Lung microvascular endothelial cell (primary cell): ENCODE results near the gene GALR3. TPM values are rescaled to one million over a fixed set of nuclear protein-coding genes. Genes with fewer than 3 reads are reported as not detected.

Experiments used
- DNase-seq, 2 donors: peaks; one replicate each; pipeline versions ENCODE4 v3.0.0 to v3.0.0-alpha.2; 2010; ENCODE audit warnings: low read depth in 2 of 2
- total RNA-seq: library from RNA; depleted of rRNA; stranded (reverse); fragments of >200 nt; gene quantifications from 2 replicates; pipeline ENCODE4 v1.2.1, GENCODE V29; 2014

The GALR3 gene
- total RNA-seq, 1 donor from 2014 or later: not detected

- no peak for DNase-seq
Observed at GRCh38 chr22:37822079-37822833, 926 bp upstream of the GALR3 start.

GRCh38 chr22:37824674-37825641 is 1.8 kb downstream of the GALR3 start:
- peak; percentile 62 to 79 for DNase-seq

DNA sequence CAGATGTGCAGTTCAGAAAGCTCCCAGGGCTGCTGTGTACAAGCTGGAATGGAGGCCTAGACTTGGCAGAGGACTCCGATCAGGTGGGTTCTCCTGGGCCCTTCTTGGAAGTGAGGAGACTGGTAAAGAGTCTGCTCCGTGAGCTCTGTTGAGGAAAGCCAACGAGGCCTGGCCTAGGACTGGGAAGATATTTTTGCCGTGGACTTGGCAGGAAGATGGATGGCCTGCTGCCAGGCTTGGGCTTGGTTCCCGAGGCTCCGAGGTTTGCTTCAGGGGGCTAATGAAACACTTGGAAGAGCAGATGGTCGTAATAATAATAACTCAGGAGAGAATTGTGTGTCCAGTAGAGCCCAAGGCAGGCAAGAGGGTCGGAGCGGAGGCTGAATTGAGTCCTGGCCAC is 3.9 kb downstream of the GALR3 start:
- no peak for DNase-seq

GRCh38 chr22:37830093-37830842 is 7.1 kb downstream of the GALR3 start:
- DNase-seq: no peak

DNA sequence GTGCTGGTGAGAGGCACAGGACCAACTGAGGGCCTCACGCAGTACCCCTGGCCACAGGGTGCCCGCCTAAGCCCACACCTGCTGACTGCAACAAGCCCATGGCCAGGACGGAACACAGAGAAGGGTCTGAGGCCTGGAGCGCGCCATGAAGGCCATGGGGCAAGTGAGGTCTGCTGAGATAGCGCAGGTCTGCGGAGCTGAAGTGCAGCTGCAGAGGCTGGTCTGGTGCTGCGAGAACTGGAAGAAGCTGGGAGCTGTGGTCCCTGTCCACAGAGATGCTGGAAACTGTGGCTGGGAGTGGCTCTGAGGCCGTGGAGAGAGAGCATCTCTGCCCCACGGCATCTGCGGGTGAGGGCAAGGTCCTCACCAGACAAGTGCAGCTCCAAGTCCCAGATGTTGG is 8.3 kb downstream of the GALR3 start:
- no peak for DNase-seq

- no peak for DNase-seq
Observed at GRCh38 chr22:37832022-37832857, 9.1 kb downstream of the GALR3 start.

- no peak for DNase-seq
Observed at GRCh38 chr22:37842015-37842793, 19.0 kb downstream of the GALR3 start.

DNA sequence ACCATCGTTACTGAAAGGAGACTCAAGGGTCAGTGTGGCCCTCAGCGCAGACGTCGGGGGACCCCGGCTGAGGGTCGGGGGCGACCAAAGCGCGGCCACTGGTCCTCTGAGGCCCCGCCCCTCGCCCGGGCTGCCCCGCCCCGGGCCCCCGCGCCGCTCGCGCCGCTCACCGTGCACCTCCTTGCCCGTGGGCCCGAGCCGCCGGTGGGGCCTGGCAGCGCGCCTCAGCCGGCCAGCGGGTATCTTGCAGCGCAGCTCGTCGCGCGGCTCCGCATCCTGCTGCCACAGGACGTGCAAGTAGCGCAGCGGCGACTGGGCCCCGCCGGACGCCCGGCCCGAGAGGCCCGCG is 20.5 kb downstream of the GALR3 start:
- DNase-seq: peak in 1 of 2 donors; percentile 50

DNA sequence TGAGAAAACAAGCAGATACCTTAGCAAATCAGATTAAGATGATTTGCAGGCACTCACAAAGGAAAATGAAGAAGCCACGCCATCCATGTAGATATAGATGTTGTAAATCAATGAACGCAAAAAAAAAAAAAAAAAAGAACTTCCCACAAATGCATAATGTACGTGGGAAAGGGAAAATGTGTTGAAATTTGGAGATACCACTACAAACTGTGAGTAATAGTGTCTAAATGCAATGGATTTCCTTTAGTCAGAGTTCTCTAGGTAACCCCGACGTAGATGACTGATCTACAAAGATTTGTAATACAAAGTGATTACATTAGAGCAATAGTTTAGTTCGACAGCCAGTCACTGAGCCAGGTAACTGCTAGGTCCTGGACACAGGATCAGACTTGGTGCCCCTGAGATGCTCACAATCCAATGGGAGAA is 21.7 kb downstream of the GALR3 start:
- DNase-seq: no peak

DNA sequence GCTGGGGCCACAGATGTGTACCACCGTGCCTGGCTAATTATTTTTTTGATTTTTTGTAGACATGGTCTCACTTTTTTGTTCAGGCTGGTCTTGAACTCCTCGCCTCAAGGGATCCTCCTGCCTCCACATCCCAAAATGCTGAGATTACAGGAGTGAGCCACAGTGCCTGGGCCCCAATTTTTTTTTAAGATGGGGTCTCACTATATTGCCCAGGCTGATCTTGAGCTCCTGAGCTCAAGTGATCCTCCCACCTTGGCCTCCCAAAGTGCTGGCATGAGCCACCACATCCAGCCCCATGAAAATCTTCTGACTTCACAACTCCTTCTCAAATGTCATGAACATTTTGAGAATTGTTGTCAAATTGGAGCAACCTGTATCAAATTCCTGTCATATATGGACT is 23.3 kb downstream of the GALR3 start:
- no peak for DNase-seq

GRCh38 chr22:37848587-37849088 is 25.5 kb downstream of the GALR3 start:
- DNase-seq: peak; percentile 32 to 51

DNA sequence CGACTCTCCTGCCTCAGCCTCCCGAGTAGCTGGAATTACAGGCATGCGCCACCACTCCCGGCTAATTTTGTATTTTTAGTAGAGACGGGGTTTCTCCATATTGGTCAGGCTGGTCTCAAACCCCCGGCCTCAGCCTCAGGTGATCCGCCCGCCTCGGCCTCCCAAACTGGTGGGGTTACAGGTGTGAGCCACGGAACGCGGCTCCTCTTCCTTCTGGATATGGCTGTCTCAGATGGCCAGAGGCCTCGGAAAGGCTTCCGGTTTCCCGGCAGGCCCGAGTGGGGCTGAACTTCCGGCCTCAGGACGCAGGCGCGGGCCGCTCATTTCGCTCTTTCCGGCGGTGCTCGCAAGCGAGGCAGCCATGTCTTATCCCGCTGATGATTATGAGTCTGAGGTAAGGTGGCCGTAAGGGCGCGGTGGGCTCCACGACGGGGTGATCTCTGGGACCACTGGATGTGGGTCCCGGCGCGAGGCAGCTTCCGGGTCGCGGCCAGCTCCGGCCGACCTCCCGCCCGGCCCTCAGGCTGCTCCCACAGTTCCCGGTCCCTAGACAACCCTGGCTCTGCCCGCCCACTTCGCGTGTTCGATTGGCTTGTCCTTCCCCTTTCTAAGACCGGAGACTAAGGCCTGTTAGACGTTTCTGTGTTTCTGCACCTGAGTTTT is 26.0 kb downstream of the GALR3 start, which contains the start of gene EIF3L:
EIF3L (plus strand) TSS at position 331 of the 663 bp plus-strand sequence; CDS start at position 362, 31 bp downstream.
- DNase-seq: peak; percentile 92 to 93

DNA sequence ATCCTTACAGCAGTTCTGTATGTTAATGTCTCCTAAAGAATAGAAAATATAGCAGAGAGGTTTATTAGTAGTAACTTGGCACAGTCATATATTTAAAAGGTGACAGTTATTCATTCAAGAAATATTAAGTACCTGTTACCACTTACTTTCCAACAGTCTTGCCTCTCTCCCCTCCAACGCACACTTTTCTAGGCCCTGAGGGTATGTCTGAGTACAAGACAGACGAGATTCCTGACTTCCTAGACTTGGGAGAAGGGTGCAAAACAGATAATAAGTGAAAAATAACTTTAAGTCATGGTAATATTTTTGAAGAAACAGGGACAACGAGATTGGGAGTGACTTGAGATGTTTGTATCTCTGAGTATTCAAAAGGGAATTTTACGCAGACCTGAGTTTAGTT is 27.6 kb downstream of the GALR3 start:
- no peak for DNase-seq

DNA sequence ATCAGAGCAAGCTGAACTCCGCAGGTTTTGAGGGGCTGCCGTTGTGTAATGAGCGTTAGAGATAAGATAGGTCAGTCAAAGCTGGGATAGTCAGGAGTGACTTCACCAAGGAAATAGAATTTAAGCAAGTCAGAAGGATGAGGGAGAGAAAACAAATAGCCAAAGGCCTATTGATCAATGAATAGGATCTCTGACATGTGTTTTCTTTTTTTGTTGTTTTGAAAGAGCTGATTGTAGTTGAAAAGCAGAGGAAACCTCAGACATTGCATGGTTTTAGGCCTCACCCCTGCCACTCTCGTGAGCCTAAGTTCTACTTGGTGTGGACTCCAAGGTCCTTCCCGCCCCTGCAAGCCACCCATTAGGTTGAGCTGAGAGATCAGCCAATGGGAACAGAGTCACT is 29.2 kb downstream of the GALR3 start:
- no peak for DNase-seq

DNA sequence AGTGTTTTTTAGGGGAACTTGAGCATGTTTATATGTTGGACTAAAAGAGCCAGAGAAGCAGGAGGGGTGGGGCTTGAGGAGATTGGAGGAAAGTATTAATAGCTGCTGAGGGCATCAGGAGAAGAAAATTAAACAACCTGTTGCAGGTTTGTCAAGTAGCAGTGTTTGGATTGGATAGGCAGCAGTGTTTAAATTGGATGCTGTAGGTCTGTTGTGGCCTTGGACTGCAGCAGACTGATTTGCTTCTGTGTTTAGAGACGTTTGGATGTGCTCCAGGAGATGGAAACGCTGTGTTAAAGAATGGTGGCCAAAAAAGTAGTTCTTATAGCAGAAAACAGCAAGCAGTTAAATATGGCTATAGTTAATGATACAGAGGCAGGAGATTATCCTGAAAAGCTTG is 31.8 kb downstream of the GALR3 start:
- DNase-seq: no peak

DNA sequence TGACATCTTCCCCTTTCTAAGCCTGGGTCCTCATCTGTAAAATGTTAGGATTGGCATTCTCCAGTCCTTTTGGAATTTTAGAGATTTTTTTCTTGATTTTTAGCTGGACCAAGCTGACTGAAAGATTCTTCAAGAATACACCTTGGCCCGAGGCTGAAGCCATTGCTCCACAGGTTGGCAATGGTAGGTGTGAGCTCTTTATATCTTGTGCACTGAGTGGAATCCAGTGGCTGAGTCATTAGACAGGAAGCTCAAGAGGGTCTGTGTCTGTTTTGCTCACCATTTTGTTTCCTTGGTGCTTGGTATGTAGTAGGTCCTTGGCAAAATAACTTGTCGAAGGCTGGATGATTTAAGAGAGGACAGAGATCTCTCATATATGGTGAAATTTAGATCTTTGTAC is 32.3 kb downstream of the GALR3 start:
- DNase-seq: no peak

- peak in 1 of 2 donors; percentile 19 for DNase-seq
Observed at GRCh38 chr22:37860796-37861421, 37.7 kb downstream of the GALR3 start.

DNA sequence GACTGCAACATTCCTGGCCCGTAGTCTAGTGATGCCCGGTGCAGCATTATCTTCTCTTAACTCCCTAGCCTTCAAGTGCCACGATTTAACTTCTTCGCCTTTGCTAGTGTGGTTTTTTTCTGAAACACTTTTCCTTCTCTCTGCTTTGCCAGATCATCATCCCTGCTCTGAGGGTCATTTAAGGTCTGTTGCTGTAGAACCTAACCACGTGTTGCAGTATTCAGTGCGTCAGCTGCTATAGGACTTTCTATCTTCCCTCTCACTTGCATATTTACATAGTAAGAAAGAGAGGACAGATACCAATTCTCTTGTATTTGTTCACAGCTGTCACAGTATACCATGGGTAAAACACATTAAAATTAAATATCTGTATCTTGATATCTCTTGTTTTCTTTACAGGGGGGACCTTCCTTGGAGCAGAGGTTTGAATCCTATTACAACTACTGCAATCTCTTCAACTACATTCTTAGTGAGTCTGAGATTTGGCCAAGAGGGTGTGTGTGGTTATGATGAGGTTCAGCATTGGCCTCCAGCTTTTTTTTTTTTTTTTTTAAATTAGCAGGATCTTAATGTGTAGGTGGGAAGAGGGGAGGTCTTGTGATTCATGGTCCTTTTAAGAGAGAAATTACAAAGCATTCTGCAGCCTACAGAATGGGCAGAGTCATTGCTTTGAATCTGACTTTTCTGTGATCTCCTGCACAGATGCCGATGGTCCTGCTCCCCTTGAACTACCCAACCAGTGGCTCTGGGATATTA is 39.6 kb downstream of the GALR3 start:
- no peak for DNase-seq
